ENCODE data around the gene ETV5.

DNA sequence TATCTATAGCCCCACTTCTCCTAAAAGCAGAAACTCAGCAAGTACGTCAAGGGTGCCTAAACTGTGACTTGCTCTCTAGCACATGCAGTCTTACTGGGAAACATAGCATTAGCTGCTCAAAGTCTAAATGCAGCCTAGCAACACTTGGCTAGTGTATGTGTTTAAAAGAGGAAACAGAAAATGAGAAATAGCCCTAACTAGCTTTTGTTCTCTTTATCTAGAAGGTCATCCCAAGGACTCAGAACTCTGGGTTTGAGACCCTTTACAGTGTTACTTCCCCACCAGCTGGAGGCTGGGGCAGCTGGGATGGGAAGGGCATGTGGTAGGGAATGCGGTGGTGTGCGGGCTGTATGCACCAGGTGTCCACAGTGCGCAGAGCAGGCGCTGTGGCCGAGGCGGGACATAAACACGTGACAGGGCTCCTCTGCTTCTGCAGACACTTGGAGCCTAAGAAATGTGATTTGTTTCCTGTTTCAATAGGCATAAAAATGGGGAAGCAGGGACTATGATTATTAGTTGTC lies 13.3 kb downstream of the ETV5 start:
- TF ChIP-seq MYNN (tag by site-specific recombination; IDR thresholded peaks at IDR 0.05; ENCODE audit: borderline replicate concordance): no peak
- TF ChIP-seq ZNF114 (tag by site-specific recombination; IDR thresholded peaks at IDR 0.05): no peak
- TF ChIP-seq, protein P1, sequence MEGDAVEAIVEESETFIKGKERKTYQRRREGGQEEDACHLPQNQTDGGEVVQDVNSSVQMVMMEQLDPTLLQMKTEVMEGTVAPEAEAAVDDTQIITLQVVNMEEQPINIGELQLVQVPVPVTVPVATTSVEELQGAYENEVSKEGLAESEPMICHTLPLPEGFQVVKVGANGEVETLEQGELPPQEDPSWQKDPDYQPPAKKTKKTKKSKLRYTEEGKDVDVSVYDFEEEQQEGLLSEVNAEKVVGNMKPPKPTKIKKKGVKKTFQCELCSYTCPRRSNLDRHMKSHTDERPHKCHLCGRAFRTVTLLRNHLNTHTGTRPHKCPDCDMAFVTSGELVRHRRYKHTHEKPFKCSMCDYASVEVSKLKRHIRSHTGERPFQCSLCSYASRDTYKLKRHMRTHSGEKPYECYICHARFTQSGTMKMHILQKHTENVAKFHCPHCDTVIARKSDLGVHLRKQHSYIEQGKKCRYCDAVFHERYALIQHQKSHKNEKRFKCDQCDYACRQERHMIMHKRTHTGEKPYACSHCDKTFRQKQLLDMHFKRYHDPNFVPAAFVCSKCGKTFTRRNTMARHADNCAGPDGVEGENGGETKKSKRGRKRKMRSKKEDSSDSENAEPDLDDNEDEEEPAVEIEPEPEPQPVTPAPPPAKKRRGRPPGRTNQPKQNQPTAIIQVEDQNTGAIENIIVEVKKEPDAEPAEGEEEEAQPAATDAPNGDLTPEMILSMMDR (tag by site-specific recombination; IDR thresholded peaks at IDR 0.05): no peak
- no peak for TF ChIP-seq GLIS1 (tag by site-specific recombination; IDR thresholded peaks at IDR 0.05)
- no peak for TF ChIP-seq ZBTB7A (tag by site-specific recombination; IDR thresholded peaks at IDR 0.05; ENCODE audit: low read depth)
